HT-29 (cell line): ENCODE measurements around the gene ERF. TPM values are rescaled to one million over a fixed set of nuclear protein-coding genes. Genes with fewer than 3 reads are reported as not detected.

ENCODE experiments used
- DNase-seq: peaks from one replicate; pipeline ENCODE4 v3.0.0-alpha.2; 2015; ENCODE audit warnings: low spot score
- total RNA-seq: library from RNA; depleted of rRNA; stranded (reverse); fragments of >200 nt; shearing (Covaris generic); gene quantifications from 2 replicates; pipeline ENCODE4 v1.2.3, GENCODE V29; 2014

The ERF gene
- total RNA-seq, 1 experiment from 2014 or later: 160 TPM

GRCh38 chr19:42254089-42254849, 659 bp downstream of the ERF start:
- DNase-seq: peak; percentile 85

DNA sequence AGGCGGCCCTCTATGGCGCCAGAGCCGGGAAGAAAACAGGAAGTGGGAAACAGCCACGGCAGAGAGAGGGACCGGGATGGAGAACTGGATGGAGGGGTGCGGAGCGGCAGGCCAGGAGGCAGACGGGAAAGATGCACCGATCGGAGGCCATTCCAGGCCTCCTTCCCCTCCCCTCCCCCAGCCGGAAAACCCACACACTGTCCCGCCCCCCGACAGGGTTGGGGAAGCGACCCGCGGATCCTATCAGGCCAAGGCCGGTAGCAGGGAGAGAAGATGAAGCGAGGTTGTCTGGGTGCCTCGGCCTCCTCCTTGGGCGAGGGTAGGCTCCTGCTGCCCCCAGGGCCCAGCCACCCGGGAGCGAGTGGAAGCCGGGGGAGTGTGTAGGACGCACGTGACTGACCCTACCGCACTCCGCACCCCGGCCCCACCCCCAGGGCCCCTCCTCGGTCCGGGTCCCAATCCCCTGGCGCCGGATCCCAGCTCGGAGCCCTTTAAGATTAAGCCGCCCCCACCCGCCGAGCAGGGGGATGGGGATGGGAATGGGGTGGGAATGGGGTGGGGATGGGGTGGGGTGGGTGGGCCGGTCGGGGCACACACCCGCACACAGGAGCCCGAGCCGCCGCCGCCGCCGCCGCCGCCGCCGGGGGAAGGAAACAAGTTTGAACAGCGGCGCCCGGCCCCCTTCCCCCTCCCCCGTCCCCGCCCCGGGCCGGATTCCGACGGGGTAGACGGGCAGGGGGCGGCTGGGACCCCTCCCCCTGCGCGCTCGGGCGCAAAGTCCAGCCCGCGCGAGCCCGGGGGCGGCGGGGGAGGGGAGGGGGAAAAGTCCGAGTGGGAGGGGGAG, 1.5 kb downstream of the ERF start:
- DNase-seq: peak; percentile 74

GRCh38 chr19:42252365-42253244, 2.3 kb downstream of the ERF start:
- DNase-seq: peak; percentile 58

DNA sequence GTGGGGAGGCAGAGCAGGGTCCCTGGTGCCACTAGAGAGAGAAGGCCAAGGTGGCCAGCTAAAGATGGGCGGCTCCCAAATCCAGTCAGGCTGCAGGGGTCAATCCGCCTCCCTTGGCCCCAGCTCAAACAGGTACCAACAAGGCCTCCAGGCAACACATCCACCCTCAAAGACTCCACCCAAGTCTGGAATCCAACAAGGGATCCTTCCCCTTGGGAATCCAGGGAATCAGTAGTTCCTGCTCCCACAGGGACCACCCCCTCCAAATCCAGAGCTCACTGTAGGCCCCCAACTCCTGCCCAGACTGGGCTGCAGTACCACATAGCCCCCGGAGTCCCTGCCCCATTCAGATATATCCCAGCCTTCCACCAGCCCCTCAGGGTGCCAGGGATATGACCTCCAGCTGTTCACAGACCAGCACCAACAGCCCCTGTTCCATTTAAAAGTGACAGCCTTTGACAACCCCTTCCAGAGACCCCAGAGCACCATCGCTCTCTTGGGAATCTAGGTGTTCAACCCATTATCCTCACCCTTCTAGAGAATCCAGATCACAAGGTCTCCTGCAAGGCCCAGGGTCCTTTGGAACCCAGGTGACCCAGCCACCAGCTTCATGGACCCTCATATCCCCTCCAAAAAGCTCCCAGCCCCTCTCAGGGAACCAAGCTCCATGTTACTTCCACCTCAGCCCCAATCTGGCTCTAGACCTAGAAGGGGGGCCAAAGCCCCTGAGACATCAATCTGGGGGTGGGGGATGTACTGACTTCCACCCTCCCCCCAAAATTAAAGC, 3.2 kb downstream of the ERF start:
- peak; percentile 77 for DNase-seq

DNA sequence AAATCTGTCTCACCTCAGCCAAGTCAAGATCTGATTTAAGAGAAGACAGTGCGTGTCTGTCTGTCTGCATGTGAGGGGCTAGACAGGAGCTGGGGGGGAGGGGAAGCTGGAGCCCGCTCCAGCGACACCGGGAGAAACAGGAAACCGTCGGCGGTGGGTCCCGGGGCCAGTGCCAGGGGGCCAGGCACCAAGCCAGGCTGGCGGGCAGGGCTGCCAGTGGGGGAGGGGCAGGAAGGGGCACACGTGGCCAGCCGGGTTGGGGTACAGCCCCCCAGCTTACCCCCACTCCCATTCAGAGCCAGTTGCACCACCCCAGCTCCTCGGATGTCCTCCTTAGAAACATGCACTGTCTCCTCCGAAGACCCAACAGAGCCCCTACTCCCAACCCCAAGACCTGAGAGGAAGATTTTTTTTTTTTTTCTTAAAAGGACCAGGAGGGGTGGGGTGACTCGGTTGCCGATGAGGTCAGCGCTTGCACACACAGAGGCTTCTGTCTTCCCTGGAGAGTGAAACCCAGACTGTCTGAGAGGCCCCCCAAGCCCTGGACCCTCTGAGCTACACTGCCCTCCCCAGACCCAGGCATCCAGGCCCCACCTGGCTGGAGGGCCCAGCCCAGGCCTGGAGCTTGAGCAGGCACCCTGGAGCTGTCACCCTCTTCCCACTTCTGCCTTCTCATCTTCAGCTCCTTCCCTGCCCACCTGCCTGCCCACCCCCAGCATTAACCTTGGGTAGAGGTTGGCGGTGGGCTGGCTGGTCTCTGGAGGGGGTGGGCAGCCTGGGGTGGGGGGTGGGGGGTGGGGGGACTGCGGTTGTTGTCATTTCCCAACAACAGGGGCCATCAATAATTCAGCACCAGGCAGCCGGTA, 4.0 kb downstream of the ERF start:
- no peak for DNase-seq

DNA sequence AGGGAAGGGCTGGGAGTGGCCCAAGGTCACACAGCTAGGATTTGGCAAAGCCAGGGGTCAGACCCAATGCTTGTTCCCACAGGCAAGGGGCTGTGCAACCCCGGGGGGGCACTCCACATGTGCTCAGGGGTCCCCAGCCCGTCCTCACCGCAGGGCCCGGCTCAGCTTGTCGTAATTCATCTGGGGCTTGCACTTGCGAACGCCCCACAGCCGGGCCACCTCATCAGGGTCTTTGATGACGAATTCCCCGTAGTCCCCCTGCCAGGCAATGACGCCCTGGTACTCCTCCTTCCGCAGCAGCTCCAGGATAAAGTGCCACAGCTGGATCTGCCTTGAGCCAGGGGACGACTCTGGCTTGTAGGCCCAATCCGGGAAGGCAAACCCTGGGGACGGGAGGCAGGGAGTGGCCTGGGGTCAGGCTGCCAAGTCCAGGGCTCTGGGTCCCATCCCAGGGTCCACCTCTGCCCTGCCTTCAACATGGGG, 4.7 kb downstream of the ERF start:
- no peak for DNase-seq

DNA sequence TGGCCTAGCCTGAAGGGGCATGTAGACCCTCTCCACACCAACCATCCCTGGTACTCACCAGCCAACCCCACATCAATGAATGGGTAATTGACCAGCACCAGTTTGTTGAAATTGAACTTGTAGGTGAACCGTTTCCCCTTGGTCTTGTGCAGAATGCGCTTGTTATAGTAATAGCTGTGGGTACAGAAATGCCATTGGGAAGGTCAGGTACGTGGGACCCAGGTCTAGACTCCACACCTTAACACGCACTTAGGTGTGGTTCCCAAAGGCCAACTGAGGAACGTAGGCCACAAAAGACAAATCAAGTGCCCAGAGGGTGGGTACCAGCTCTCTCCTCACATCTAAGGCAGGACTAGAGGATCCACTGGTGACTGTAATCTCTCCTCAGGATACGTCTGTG, 5.2 kb downstream of the ERF start:
- DNase-seq: no peak

DNA sequence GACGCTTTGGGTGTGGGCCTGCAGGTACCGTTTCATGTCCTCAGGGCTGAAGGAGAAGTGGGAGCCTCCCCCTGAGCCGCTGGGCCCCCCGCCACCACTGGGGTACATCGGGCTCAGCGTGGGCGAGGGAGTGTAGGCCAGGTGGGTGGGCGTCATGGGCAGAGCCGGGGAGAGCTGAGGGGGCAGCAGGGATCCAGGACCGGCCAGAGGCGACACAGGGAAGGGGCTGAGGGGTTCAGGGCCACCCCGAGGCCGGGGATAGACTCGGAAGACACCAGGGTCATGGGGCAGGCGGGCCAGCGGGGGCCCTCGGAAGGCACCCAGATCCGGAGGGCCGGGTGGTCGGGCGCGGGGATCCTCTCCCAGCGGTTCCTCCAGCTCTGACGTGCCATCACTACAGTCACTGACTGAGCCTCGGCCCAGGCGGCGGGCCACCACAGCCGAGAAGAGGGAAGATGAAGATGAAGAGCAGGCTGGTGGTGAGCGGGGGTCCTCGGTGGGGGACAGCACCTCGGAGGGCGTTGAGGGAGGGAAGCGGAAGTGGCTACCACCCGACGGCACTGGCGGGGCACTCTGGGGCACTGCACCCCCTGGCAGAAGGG, 5.7 kb downstream of the ERF start:
- no peak for DNase-seq

GRCh38 chr19:42248270-42249148, 6.4 kb downstream of the ERF start:
- no peak for DNase-seq

DNA sequence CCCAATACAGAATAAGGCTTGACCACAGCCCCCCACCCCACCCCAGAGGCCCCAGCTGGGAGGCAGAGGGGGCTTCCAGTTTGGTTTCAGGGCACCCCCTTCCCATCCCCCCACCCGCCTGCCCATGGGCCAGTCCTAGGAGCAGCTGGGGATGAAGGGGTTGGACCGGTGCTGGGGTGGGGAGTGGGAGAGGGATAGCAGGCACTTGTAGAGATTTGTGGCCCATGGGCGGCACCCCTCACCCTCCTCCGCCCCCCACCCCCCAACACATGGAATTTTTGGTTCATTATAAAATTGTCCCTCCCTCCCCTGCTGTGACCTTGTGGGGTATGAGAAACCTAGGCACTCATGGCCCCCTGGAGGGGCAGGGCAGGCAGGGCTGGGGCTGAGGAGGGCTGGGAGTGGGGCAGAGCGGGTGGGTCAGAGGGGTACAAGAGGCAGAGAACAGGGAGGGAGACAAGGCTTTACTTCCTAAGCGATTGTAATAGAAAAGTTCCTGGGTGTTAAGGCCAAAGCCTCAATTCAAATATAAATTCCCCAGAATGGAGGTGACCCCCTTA, 7.2 kb downstream of the ERF start:
- DNase-seq: no peak

DNA sequence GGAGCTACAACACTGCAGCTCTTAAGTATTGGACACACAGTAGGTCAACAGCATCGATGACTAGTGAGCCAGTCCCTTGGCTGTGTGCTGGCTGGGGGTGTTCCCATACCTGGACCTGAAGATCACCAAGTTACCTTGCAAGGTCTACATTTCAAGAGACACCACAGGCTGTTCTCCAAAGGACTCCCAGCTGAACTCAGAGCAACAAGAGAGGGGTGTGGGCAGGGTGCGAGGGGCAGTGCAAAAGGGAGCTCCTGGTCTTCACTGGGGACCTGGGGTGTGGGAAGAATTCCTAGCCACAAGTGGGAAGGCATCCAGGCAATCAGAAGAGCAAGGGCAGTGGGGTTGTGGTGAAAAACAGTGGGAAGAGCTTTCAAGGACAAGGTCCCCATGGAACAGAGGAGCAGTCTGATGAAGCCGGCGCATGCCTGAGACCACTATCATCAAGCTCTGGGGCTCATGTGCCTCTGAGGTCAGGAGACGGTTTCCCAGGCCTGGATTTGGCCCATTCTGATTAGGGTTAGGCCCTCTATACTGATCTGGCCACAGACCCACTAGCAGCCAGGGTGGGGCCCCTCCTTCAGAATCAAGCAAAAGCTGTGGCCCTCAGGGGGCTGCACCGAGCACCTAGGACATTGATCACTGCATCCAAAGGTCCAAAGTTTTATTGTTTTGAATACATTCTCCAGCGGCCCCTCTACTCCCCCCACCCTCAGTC, 7.8 kb downstream of the ERF start:
- no peak for DNase-seq

GRCh38 chr19:42246143-42246921, 8.6 kb downstream of the ERF start:
- DNase-seq: peak; percentile 84

GRCh38 chr19:42245231-42245630, 9.7 kb downstream of the ERF start:
- DNase-seq: no peak

- peak; percentile 99 for DNase-seq
Observed at GRCh38 chr19:42244347-42245220, 10.3 kb downstream of the ERF start.

DNA sequence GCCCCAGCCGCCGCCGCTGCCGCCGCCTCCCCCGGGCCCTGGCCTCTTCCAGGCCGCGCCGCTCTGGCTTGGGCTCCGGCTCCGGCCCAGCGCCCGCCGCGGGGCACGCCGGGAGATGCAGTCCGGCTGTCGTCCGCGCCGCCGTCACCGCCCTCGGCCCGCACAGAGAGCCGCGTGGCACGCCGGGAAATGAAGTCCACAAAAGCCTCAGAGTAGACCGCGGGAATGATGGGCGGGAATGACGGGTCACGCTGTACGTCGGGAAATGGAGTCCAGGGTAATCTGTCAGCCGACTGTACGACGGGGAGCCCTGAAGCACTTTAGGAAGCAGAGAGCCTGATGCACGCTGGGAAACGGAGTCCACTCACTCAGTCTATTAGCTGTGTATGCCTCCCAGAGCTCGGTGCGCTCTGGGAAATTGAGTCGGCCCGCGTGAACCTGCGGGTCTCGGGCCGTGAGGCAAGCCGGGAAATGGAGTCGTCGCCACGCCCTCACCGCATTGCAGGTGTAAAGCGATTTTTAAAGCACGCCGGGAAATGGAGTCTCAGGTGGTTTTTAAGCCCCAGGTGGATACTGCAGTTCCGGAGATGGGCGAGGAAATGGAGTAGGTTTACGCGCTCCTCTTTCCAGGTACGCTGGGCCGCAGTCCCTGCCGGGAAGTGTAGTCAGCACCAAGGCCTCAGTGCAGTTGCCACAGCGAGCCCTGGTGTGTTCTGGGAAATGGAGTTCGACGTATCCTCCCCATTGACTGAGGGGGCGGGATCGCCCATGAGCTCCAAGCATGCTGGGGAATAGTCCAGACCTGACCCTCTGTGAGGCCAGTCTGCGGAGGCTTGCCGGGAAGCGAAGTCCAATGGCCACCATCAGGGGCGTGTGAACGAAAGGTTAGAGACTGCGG, 12.2 kb downstream of the ERF start, which contains the start of gene GSK3A:
Gene GSK3A (minus strand): TSS at position 91 of the 898 bp plus-strand sequence. CDS start 137 bp downstream, outside the sequence.
- peak; percentile 100 for DNase-seq
